HepG2 (cell line): Measurements from ENCODE around the gene SAXO1. TPM values are rescaled to one million over a fixed set of nuclear protein-coding genes. Genes with fewer than 3 reads are reported as not detected.

Source experiments
- ATAC-seq: fragments of 200-7000 bp; cut with Tn5 transposase; 3 replicates; pipeline ENCODE4 v1.9.1; 2020; ENCODE audit warnings: mild to moderate bottlenecking, moderate library complexity
- BruUV-seq: library from RNA; stranded (reverse); fragments of 400-500 nt; replicated peaks from 2 replicates; lab custom pipeline; 2021; lab: Mats Ljungman, UMichigan
- CTCF ChIA-PET: fragments of 300-600 bp; formaldehyde crosslinking; extraction: SDS; loops from one replicate; lab custom pipeline; 2021; ENCODE audit warnings: low total read pairs, inconsistent platforms, low intra/inter-chr PET ratio; lab: Yijun Ruan, JAX
- POLR2A ChIA-PET: fragments of 350-600 bp; sonication (Branson Sonifier 250); formaldehyde crosslinking; loops from one replicate; lab custom pipeline; 2020; ENCODE audit warnings: antibody characterized with exemption, inconsistent platforms; lab: Yijun Ruan, JAX
- DNase-seq: peaks from one replicate; pipeline ENCODE4 v3.0.0-alpha.2; 2015; ENCODE audit warnings: low spot score
- FAIRE-seq: peaks from 3 replicates; lab custom pipeline; 2011; peaks lifted over from hg19 to GRCh38; lab: Jason Lieb, UNC
- H2AFZ ChIP-seq: one replicate; pipeline ENCODE4 v1.6.1; 2011; ENCODE audit warnings: low read length, inconsistent platforms
- H3K27ac ChIP-seq: fragments of 300-600 bp; 3 replicates; pipeline ENCODE4 v1.8.0; 2011; ENCODE audit warnings: mixed run types, mild to moderate bottlenecking, mixed read lengths, low read length, inconsistent platforms; ENCODE audit not compliant: insufficient read depth; ENCODE audit errors: extremely low read length
- H3K27me3 ChIP-seq, 2 experiments: fragments of 200-600 bp in 1 of 2; 2 replicates in 1 of 2; 3 replicates in 1 of 2; pipeline versions ENCODE4 v1.6.0 to v1.8.0; 2011; ENCODE audit warnings: low read length in 2 of 2, mild to moderate bottlenecking in 2 of 2, moderate library complexity in 2 of 2, inconsistent platforms in 1 of 2; ENCODE audit not compliant: insufficient read depth in 2 of 2, control insufficient read depth in 1 of 2
- H3K36me3 ChIP-seq, 2 experiments: fragments of 200-600 bp in 1 of 2; replicated peaks in 1 of 2; 2 replicates in 1 of 2; 3 replicates in 1 of 2; pipeline versions ENCODE4 v1.5.1 to v1.8.0; 2011; ENCODE audit warnings: low read length in 2 of 2, inconsistent platforms in 1 of 2; ENCODE audit not compliant: insufficient read depth in 2 of 2, control insufficient read depth in 1 of 2
- H3K4me1 ChIP-seq: 2 replicates; pipeline ENCODE4 v1.5.1; 2012; ENCODE audit warnings: low read length, inconsistent platforms; ENCODE audit not compliant: insufficient read depth
- H3K4me2 ChIP-seq: 2 replicates; pipeline ENCODE4 v1.6.0; 2011; ENCODE audit warnings: low read depth, low read length, inconsistent platforms
- H3K4me3 ChIP-seq, 3 experiments: fragments of 200-600 bp in 1 of 3; sonication (generic), shearing (Covaris generic) in 1 of 3; replicated peaks in 1 of 3; 2 replicates each; pipeline ENCODE4 v1.5.1; 2011 to 2016; ENCODE audit warnings: low read length in 3 of 3, inconsistent platforms in 2 of 3, low read depth in 2 of 3, mild to moderate bottlenecking in 2 of 3, control low read depth in 1 of 3, mixed read lengths in 1 of 3; ENCODE audit not compliant: insufficient read depth in 1 of 3
- H3K79me2 ChIP-seq: one replicate; pipeline ENCODE4 v1.6.1; 2011; ENCODE audit warnings: low read length, inconsistent platforms; ENCODE audit not compliant: insufficient read depth
- H3K9ac ChIP-seq: 2 replicates; pipeline ENCODE4 v1.6.0; 2011; ENCODE audit warnings: mild to moderate bottlenecking, low read depth, low read length, inconsistent platforms; ENCODE audit not compliant: insufficient read depth
- H3K9me3 ChIP-seq: 2 replicates; pipeline ENCODE4 v1.5.1; 2012; ENCODE audit warnings: mild to moderate bottlenecking, low read length
- H4K20me1 ChIP-seq: 2 replicates; pipeline ENCODE4 v1.6.0; 2011; ENCODE audit warnings: inconsistent platforms, mild to moderate bottlenecking, low read length, moderate library complexity; ENCODE audit not compliant: insufficient read depth
- CREB1 ChIP-seq, 2 experiments: fragments of 450-650 bp in 1 of 2; IDR thresholded peaks; 2 replicates each; pipeline ENCODE4 v1.6.1; 2016 to 2017; ENCODE audit warnings: control low read depth in 1 of 2, mild to moderate bottlenecking in 1 of 2, missing compliant biosample characterization in 1 of 2, missing genetic modification characterization in 1 of 2
- EED ChIP-seq: sonication (generic); formaldehyde crosslinking; IDR thresholded peaks from 2 replicates; pipeline ENCODE4 v1.5.0; 2020; ENCODE audit warnings: mild to moderate bottlenecking, missing genetic modification reagents
- IKZF1 ChIP-seq: fragments of 450-650 bp; IDR thresholded peaks from 2 replicates; pipeline ENCODE4 v1.7.1; 2016
- MAFG ChIP-seq: sonication (generic); formaldehyde crosslinking; IDR thresholded peaks from 2 replicates; pipeline ENCODE4 v1.5.1; 2020; ENCODE audit warnings: mild to moderate bottlenecking, missing genetic modification reagents
- MAFK ChIP-seq, 2 experiments: IDR thresholded peaks in 1 of 2; conservative IDR thresholded peaks in 1 of 2; 2 replicates each; pipeline ENCODE4 v1.6.1; 2011; ENCODE audit warnings: improper control_type of control experiment in 2 of 2, low read length in 2 of 2
- SOX5 ChIP-seq: IDR thresholded peaks from 2 replicates; pipeline ENCODE4 v1.6.1; 2016; ENCODE audit warnings: borderline replicate concordance
- TFAP4 ChIP-seq: sonication (generic); IDR thresholded peaks from 2 replicates; pipeline ENCODE4 v1.6.1; 2016; ENCODE audit warnings: low read depth, borderline replicate concordance
- TFDP2 ChIP-seq: sonication (generic); formaldehyde crosslinking; IDR thresholded peaks from 2 replicates; pipeline ENCODE4 v1.4.0; 2020; ENCODE audit warnings: missing genetic modification reagents
- ZBTB14 ChIP-seq: sonication (generic); formaldehyde crosslinking; IDR thresholded peaks from 2 replicates; pipeline ENCODE4 v1.4.0; 2020; ENCODE audit warnings: missing genetic modification reagents
- ZNF10 ChIP-seq: sonication (generic); formaldehyde crosslinking; IDR thresholded peaks from 2 replicates; pipeline ENCODE4 v1.4.0; 2020; ENCODE audit warnings: mild to moderate bottlenecking, low read depth, missing genetic modification reagents, borderline replicate concordance
- ZNF136 ChIP-seq: sonication (generic); formaldehyde crosslinking; IDR thresholded peaks from 2 replicates; pipeline ENCODE4 v1.8.1; 2022; ENCODE audit warnings: low read depth, mild to moderate bottlenecking, moderate library complexity, missing genetic modification reagents
- ZNF841 ChIP-seq: sonication (generic); formaldehyde crosslinking; IDR thresholded peaks from 2 replicates; pipeline ENCODE4 v1.8.1; 2023; ENCODE audit warnings: missing genetic modification reagents, borderline replicate concordance
- ZSCAN9 ChIP-seq: IDR thresholded peaks from 2 replicates; pipeline ENCODE4 v1.6.1; 2016; ENCODE audit warnings: borderline replicate concordance
- WGBS: methylation state at CpG from one replicate; pipeline ENCODE4 v1.1.6; 2017; ENCODE audit warnings: low lambda C conversion rate; 5-methylcytosine and 5-hydroxymethylcytosine counted together
- in situ Hi-C: cut with HindIII; loops from 2 replicates; pipeline ENCODE4 v1.10.0; 2017; ENCODE audit warnings: low pct_unique_long_range_greater_than_20kb; ENCODE audit not compliant: extremely low pct_ligation_motif_present
- intact Hi-C: fragments of 100-400 bp; cut with micrococcal nuclease; formaldehyde crosslinking; loops from one replicate; pipeline ENCODE4 v1.10.0; 2022; ENCODE audit not compliant: unreplicated experiment
- polyA plus RNA-seq, 8 experiments: library from polyadenylated mRNA; depleted of rRNA in 3 of 8; stranded (reverse) in 7 of 8; unstranded in 1 of 8; fragments of >200 nt; fragmentation: Illumina TruSeq in 4 of 8; extraction: Trizol in 4 of 8; gene quantifications; 2 replicates each; pipeline versions ENCODE4 v1.2.1 to v1.2.3, GENCODE V29; 2011 to 2016; ENCODE audit warnings: low read depth in 4 of 8, missing spikeins in 1 of 8, mixed read lengths in 1 of 8; ENCODE audit not compliant: insufficient read depth in 1 of 8
- total RNA-seq, 5 experiments: library from RNA; depleted of rRNA; stranded (reverse); fragments of >200 nt; fragmentation: Illumina TruSeq; extraction: Trizol; gene quantifications; 2 replicates each; pipeline ENCODE4 v1.2.3, GENCODE V29; 2016; ENCODE audit warnings: low read depth in 1 of 5
- TF ChIP-seq, protein P1 (sequence below): sonication (generic); formaldehyde crosslinking; IDR thresholded peaks from 2 replicates; pipeline ENCODE4 v1.4.0; 2020; ENCODE audit warnings: missing genetic modification reagents, low read depth, mild to moderate bottlenecking, borderline replicate concordance
- TF ChIP-seq, protein P2 (sequence below): sonication (generic); formaldehyde crosslinking; IDR thresholded peaks from 2 replicates; pipeline ENCODE4 v1.8.1; 2023; ENCODE audit warnings: mild to moderate bottlenecking, missing genetic modification reagents
- TF ChIP-seq, protein P3 (sequence below): sonication (generic); formaldehyde crosslinking; IDR thresholded peaks from 2 replicates; pipeline ENCODE4 v1.8.1; 2023; ENCODE audit warnings: mild to moderate bottlenecking, inconsistent platforms, moderate library complexity, missing genetic modification reagents, borderline replicate concordance
- TF ChIP-seq, protein P4 (sequence below): sonication (generic); formaldehyde crosslinking; IDR thresholded peaks from 2 replicates; pipeline ENCODE4 v1.5.0; 2020; ENCODE audit warnings: missing genetic modification reagents

SAXO1 gene
- total and polyA plus RNA-seq, 2 of the 13 experiments (the other 11 are each of a cell fraction or from before 2014, with no cell fraction given): not detected

DNA sequence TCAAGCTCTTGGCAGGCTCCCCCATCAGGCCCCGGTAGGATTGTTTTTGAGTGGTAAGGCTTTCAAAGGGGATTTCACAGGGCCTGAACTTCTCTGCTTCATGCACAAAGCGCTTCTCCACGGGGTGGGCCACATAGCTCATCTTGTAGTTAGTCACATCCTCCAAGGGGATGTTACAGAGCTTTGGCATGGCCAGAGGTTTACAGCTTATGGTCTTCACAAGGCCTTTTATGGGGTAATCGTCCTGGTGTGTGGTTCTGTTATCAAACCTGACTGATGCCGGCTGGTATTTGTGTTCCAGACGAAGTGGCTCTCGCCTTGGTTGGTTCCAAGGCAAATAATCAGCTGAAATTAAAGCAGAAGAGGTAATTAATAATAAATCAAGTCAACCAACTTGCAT, 104.3 kb downstream of the SAXO1 start:
- BruUV-seq: no TSS peak
- Histone ChIP-seq H3K9me3 (no peaks in the 10 kb centered on the region), H3K27me3 (peaks cover 0 to 8% of the 10 kb centered on the region in 2 experiments; a peak in 1 of 5 replicates), H3K27ac (no peak overlapping the region)
- intact Hi-C loops: no loop called here
- DNase-seq: no peak
- TF ChIP-seq IKZF1 (no peak), ZNF136 (CRISPR knock-in tag) (no peak), ZBTB14 (CRISPR knock-in tag) (no peak), TFDP2 (CRISPR knock-in tag) (no peak), TFAP4 (no peak), ZNF10 (no peak), CREB1 (IDR thresholded peaks at IDR 0.05) (no peak), CREB1 (CRISPR knock-in tag; IDR thresholded peaks at IDR 0.05) (no peak), ZNF841 (CRISPR knock-in tag) (no peak), EED (no peak), SOX5 (CRISPR knock-in tag) (no peak), MAFG (CRISPR knock-in tag) (no peak), MAFK (conservative IDR thresholded peaks at IDR 0.05 in 1 of 2, IDR thresholded peaks at IDR 0.05 in 1 of 2; ENCODE audit: low read length in 2 of 2) (no peak), ZSCAN9 (CRISPR knock-in tag) (no peak)
- TF ChIP-seq, protein P1, sequence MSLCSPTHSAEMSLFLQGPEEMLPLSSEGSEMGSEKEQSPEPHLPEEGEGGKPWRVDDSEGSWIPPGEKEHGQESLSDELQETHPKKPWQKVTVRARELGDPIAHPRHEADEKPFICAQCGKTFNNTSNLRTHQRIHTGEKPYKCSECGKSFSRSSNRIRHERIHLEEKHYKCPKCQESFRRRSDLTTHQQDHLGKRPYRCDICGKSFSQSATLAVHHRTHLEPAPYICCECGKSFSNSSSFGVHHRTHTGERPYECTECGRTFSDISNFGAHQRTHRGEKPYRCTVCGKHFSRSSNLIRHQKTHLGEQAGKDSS (CRISPR knock-in tag): no peak
- TF ChIP-seq, protein P2, sequence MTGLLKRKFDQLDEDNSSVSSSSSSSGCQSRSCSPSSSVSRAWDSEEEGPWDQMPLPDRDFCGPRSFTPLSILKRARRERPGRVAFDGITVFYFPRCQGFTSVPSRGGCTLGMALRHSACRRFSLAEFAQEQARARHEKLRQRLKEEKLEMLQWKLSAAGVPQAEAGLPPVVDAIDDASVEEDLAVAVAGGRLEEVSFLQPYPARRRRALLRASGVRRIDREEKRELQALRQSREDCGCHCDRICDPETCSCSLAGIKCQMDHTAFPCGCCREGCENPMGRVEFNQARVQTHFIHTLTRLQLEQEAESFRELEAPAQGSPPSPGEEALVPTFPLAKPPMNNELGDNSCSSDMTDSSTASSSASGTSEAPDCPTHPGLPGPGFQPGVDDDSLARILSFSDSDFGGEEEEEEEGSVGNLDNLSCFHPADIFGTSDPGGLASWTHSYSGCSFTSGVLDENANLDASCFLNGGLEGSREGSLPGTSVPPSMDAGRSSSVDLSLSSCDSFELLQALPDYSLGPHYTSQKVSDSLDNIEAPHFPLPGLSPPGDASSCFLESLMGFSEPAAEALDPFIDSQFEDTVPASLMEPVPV (CRISPR knock-in tag): no peak
- TF ChIP-seq, protein P3, sequence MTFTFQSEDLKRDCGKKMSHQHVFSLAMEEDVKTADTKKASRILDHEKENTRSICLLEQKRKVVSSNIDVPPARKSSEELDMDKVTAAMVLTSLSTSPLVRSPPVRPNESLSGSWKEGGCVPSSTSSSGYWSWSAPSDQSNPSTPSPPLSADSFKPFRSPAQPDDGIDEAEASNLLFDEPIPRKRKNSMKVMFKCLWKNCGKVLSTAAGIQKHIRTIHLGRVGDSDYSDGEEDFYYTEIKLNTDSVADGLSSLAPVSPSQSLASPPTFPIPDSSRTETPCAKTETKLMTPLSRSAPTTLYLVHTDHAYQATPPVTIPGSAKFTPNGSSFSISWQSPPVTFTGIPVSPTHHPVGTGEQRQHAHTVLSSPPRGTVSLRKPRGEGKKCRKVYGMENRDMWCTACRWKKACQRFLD (CRISPR knock-in tag): no peak
- TF ChIP-seq, protein P4, sequence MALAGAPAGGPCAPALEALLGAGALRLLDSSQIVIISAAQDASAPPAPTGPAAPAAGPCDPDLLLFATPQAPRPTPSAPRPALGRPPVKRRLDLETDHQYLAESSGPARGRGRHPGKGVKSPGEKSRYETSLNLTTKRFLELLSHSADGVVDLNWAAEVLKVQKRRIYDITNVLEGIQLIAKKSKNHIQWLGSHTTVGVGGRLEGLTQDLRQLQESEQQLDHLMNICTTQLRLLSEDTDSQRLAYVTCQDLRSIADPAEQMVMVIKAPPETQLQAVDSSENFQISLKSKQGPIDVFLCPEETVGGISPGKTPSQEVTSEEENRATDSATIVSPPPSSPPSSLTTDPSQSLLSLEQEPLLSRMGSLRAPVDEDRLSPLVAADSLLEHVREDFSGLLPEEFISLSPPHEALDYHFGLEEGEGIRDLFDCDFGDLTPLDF (CRISPR knock-in tag): no peak
- TF ChIP-seq, all 625 proteins: peak for 0
- Histone ChIP-seq H3K36me3 (no peaks in the 10 kb centered on the region), H3K4me2 (no peak overlapping the region), H3K4me1 (no peaks in the 10 kb centered on the region), H4K20me1 (no peaks in the 10 kb centered on the region), H3K9ac (no peak overlapping the region), H3K79me2 (no peaks in the 10 kb centered on the region), H2AFZ (no peak overlapping the region), H3K4me3 (no peak overlapping the region)
- ATAC-seq (no peak), FAIRE-seq (no peak)
- ChIA-PET POLR2A (no interaction called here), CTCF (no interaction called here)
- in situ Hi-C loops: no loop called here
- 1% methylated on average over 6 of the region's 7 CpGs for WGBS
